Placental pericyte (primary cell): ENCODE results near the gene CBR3. TPM values are rescaled to one million over a fixed set of nuclear protein-coding genes. Genes with fewer than 3 reads are reported as not detected.

ENCODE experiments used
- total RNA-seq: library from RNA; depleted of rRNA; stranded (reverse); fragments of >200 nt; gene quantifications from 2 replicates; pipeline ENCODE4 v1.2.3, GENCODE V29; 2012

The CBR3 gene
- 5.9 and 11.6 TPM in 2 replicates for total RNA-seq

DNA sequence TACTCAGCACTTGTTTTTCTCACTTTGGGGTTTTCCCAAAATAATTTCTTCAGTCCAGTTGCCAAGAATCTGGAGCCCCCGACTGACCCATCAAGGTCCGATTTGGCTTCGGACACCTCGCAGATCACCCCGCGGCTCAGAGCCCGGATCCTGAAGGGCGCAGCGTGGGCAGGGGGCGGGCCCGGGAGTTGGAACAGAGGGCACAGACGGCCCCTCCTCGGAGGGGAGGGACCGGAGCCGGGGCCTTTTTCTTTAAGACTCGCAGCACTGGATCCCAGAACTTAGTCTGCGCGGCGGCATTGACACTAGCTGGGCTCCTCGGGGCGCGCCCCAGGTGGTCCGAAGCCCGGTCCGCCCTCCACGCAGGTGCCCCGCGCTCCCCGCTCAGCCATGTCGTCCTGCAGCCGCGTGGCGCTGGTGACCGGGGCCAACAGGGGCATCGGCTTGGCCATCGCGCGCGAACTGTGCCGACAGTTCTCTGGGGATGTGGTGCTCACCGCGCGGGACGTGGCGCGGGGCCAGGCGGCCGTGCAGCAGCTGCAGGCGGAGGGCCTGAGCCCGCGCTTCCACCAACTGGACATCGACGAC is at the start of gene CBR3:
CBR3 (plus strand) TSS at position 277 of the 588 bp plus-strand sequence; CDS start at position 391, 114 bp downstream.

DNA sequence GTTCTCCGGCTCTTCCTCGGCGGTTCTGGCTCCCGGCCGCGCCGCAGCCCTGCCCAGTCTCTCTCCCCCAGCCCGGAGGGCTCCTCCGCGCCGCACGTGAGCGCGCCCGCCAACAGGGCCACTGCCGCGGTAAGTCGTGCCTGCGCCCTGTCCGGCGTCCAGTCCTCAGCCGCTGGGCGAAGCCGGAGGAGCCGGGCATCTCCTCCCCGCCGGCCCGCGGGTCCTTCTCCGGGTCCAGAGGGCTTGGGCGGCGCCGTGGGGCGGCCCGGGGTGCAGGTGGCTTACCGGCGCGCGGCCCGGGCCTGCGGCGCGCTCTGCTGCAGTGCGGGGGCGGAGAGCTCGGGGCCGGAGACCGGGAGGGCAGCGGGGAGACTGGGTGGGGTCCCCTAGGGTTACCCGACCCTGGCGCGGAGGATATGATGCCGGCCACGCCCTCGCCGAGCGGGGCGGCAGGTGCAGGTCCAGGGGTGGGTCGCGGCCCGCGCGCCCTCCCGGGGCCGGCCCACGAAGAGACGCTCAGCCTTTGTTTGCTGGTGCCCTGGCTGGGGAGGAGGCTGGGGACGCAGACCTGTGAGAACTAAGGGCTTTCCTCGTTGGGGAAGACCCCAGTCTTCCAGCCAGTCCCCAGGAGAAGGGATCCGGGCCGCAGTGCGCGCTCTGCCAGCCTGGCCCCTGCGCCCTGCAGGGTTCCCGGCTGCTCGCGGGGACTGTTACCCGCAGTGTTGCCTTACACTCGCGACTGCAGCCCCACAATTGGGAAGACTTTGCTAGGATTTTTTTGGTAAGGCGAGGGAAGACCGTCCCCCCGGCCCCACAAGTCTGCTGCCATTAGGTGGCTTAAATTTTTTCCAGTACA is 22.2 kb downstream of the CBR3 start, which contains the start of gene DOP1B:
DOP1B (plus strand) TSS at position 10 of the 856 bp plus-strand sequence. CDS start 7,910 bp downstream, outside the sequence.

Other genes starting within 250 kb of the CBR3 start
- gene SETD4, start 74.6 kb upstream of the CBR3 start, total RNA-seq = 12.9 and 15.2 TPM in 2 replicates
- gene CBR1, start 65.1 kb upstream of the CBR3 start, total RNA-seq = 70.9 and 78.1 TPM in 2 replicates
- gene DOP1B, start 21.7 kb downstream of the CBR3 start, total RNA-seq = 5.3 and 23.6 TPM in 2 replicates
- gene MORC3, start 185.1 kb downstream of the CBR3 start, total RNA-seq = 29.5 and 43.8 TPM in 2 replicates